MM.1S (cell line): ENCODE data around the gene PRRX2.

ENCODE experiments used
- CTCF ChIP-seq: fragments of 300-600 bp; sonication (generic); IDR thresholded peaks from 2 replicates; pipeline ENCODE4 v1.5.1; 2016; ENCODE audit warnings: antibody characterized with exemption, low read length, mixed read lengths
- EZH2 ChIP-seq: fragments of 300-600 bp; sonication (generic); optimal IDR thresholded peaks from 2 replicates; pipeline ENCODE3; 2017; ENCODE audit warnings: low read depth, mild to moderate bottlenecking, antibody characterized with exemption, low read length, mixed read lengths
- EZH2phosphoT487 ChIP-seq: fragments of 300-600 bp; sonication (generic); IDR thresholded peaks from 2 replicates; pipeline ENCODE4 v1.6.1; 2018; ENCODE audit warnings: antibody characterized with exemption, low read length

- no peak for TF ChIP-seq CTCF
- no peak for TF ChIP-seq EZH2
- TF ChIP-seq EZH2phosphoT487 = no peak
Measured at GRCh38 chr9:129725795-129726251, 60.4 kb downstream of the PRRX2 start.
